ENCODE data around the gene COPB1. TPM values are rescaled to one million over a fixed set of nuclear protein-coding genes. Genes with fewer than 3 reads are reported as not detected.

Gene COPB1
- polyA plus RNA-seq, 1 donor (not counting 4 experiments of a cell fraction or from before 2014, with no cell fraction given) = 169 TPM

- no peaks in the 10 kb centered on the region for H4K20me1 ChIP-seq (ENCODE audit: control insufficient read depth, extremely low read depth, insufficient read depth, low read length)
- TF ChIP-seq CTCF (optimal IDR thresholded peaks at IDR 0.05 in 1 of 3, IDR thresholded peaks at IDR 0.05 in 1 of 3, conservative IDR thresholded peaks at IDR 0.05 in 1 of 3; ENCODE audit: extremely low read depth in 1 of 3, insufficient read depth in 2 of 3, low read length in 3 of 3) (no peak), EZH2 (IDR thresholded peaks at IDR 0.05; ENCODE audit: low read length) (no peak)
- H3K9me1 ChIP-seq (ENCODE audit: control insufficient read depth, extremely low read depth, insufficient read depth, low read length) = peaks cover 2% of the 10 kb centered on the region
- peaks cover 57% of the 10 kb centered on the region for H3K4me1 ChIP-seq (ENCODE audit: control insufficient read depth, extremely low read depth, insufficient read depth, low read length)
- dilution Hi-C loops (cut with MboI; ENCODE audit: extremely low pct_ligation_motif_present, low sequenced_read_pairs) = no loop called here
- H3K27ac ChIP-seq (ENCODE audit: control insufficient read depth, insufficient read depth, low read length) = no peak overlapping the region
- H2AFZ ChIP-seq (ENCODE audit: control insufficient read depth, low read length) = no peak overlapping the region
- no peaks in the 10 kb centered on the region for H3K9me3 ChIP-seq (ENCODE audit: control insufficient read depth, low read depth, low read length)
- peak overlapping the region; percentile 17 for H3K4me2 ChIP-seq (ENCODE audit: control insufficient read depth, extremely low read depth, insufficient read depth, low read depth, low read length)
- peak; percentile 83 for FAIRE-seq
- no peaks in the 10 kb centered on the region for H3K27me3 ChIP-seq (ENCODE audit: control insufficient read depth, extremely low read depth, insufficient read depth, low read length)
- no peak overlapping the region for H3K4me3 ChIP-seq (ENCODE audit: control insufficient read depth in 2 of 3, extremely low read depth in 1 of 3, insufficient read depth in 2 of 3, low read depth in 1 of 3, low read length in 3 of 3)
- no peak overlapping the region for H3K9ac ChIP-seq (ENCODE audit: control insufficient read depth, extremely low read depth, insufficient read depth, low read length)
- no peak for DNase-seq (ENCODE audit: low read depth, low spot score)
- H3K79me2 ChIP-seq (ENCODE audit: control insufficient read depth, insufficient read depth, low read length) = no peaks in the 10 kb centered on the region
- no peaks in the 10 kb centered on the region for H3K36me3 ChIP-seq (ENCODE audit: control insufficient read depth in 2 of 2, extremely low read depth in 1 of 2, insufficient read depth in 2 of 2, low read length in 2 of 2)
Observed at GRCh38 chr11:14411818-14412217, 87.8 kb downstream of the COPB1 start.

DNA sequence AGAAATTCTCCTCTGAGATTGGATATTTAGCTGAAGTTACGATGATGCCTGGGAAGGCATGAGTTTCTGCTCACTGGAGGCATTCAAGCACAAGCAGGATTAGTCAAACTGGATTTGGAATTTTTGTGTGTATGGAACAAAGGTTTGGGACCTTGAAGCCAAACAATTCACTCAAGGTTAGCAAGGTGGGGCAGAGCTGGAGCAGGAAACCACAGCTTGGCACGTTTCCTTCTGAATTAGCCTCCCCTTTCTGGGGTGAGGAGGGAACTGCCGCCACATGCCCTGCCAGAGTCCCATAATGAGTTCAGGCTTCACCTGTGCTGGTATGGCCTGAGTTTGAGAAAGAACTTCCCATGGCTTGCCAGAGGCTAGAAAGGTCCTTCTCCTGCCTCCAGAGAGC is 89.7 kb downstream of the COPB1 start:
- Histone ChIP-seq H3K9me3 (ENCODE audit: control insufficient read depth, low read depth, low read length) (no peaks in the 10 kb centered on the region), H3K9ac (ENCODE audit: control insufficient read depth, extremely low read depth, insufficient read depth, low read length) (no peak overlapping the region), H2AFZ (ENCODE audit: control insufficient read depth, low read length) (no peak overlapping the region), H3K9me1 (ENCODE audit: control insufficient read depth, extremely low read depth, insufficient read depth, low read length) (peaks cover 2% of the 10 kb centered on the region), H3K27ac (ENCODE audit: control insufficient read depth, insufficient read depth, low read length) (no peak overlapping the region), H3K27me3 (ENCODE audit: control insufficient read depth, extremely low read depth, insufficient read depth, low read length) (no peaks in the 10 kb centered on the region), H3K4me3 (ENCODE audit: control insufficient read depth in 2 of 3, extremely low read depth in 1 of 3, insufficient read depth in 2 of 3, low read depth in 1 of 3, low read length in 3 of 3) (no peak overlapping the region), H3K79me2 (ENCODE audit: control insufficient read depth, insufficient read depth, low read length) (no peaks in the 10 kb centered on the region), H3K4me1 (ENCODE audit: control insufficient read depth, extremely low read depth, insufficient read depth, low read length) (peaks cover 52% of the 10 kb centered on the region), H4K20me1 (ENCODE audit: control insufficient read depth, extremely low read depth, insufficient read depth, low read length) (no peaks in the 10 kb centered on the region), H3K36me3 (ENCODE audit: control insufficient read depth in 2 of 2, extremely low read depth in 1 of 2, insufficient read depth in 2 of 2, low read length in 2 of 2) (no peaks in the 10 kb centered on the region), H3K4me2 (ENCODE audit: control insufficient read depth, extremely low read depth, insufficient read depth, low read depth, low read length) (no peak overlapping the region)
- FAIRE-seq (peak; percentile 90), DNase-seq (ENCODE audit: low read depth, low spot score) (no peak)
- dilution Hi-C loops (cut with MboI; ENCODE audit: extremely low pct_ligation_motif_present, low sequenced_read_pairs) = no loop called here
- TF ChIP-seq CTCF (optimal IDR thresholded peaks at IDR 0.05 in 1 of 3, IDR thresholded peaks at IDR 0.05 in 1 of 3, conservative IDR thresholded peaks at IDR 0.05 in 1 of 3; ENCODE audit: extremely low read depth in 1 of 3, insufficient read depth in 2 of 3, low read length in 3 of 3) (no peak), EZH2 (IDR thresholded peaks at IDR 0.05; ENCODE audit: low read length) (no peak)

Measured in keratinocyte (primary cell).